Melanocyte of skin (primary cell): ENCODE measurements around the gene STRADA. TPM values are rescaled to one million over a fixed set of nuclear protein-coding genes. Genes with fewer than 3 reads are reported as not detected.

Source experiments
- total RNA-seq, 2 donors: library from RNA; depleted of rRNA; stranded (reverse); fragments of >200 nt; gene quantifications; 2 replicates each; pipeline ENCODE4 v1.2.3, GENCODE V29; 2012

STRADA gene, protein sequence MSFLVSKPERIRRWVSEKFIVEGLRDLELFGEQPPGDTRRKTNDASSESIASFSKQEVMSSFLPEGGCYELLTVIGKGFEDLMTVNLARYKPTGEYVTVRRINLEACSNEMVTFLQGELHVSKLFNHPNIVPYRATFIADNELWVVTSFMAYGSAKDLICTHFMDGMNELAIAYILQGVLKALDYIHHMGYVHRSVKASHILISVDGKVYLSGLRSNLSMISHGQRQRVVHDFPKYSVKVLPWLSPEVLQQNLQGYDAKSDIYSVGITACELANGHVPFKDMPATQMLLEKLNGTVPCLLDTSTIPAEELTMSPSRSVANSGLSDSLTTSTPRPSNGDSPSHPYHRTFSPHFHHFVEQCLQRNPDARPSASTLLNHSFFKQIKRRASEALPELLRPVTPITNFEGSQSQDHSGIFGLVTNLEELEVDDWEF
- total RNA-seq = 10 to 100 TPM; 34.3 to 34.4 TPM

DNA sequence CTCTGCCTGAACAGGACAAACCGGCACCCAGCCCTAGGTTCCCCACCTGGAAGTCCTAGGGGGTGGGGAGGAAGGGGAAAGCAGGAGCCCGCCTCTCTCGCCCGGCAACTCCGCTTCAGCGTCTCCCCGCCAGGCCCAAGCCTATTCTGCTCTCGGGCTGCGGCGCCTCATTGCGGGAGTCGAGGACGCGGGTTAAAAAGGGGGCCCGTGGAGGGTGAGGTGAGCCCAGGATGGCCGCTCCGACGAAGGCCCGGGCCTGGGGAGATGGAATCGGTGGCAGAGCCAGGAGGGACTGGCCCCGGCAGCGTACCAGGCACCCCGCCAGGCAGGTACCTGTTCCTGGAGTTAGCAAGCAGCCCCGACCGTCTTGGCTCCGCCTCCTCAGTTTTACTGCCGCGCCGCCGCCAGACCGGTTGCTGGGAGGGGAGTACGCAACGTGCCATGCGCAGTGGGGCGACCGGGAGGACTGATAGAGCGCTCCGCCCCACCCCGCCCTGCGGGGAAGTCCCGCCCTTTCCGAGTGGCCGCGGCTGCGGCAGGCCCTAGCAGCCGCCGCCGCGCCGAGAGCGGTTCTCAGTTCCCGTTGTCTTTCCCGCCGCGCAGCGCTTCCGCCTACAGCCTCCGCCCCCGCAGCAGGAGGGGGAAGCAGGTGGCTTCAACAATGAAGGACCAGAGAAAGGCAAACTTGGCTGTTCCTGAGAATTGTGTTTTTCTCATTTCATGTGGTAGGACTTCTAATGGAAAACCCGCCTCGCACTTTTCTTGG is at the start of gene STRADA:
TSS of gene STRADA (minus strand) at position 392 of the 766 bp plus-strand sequence. CDS start 13,430 bp downstream, outside the sequence.

DNA sequence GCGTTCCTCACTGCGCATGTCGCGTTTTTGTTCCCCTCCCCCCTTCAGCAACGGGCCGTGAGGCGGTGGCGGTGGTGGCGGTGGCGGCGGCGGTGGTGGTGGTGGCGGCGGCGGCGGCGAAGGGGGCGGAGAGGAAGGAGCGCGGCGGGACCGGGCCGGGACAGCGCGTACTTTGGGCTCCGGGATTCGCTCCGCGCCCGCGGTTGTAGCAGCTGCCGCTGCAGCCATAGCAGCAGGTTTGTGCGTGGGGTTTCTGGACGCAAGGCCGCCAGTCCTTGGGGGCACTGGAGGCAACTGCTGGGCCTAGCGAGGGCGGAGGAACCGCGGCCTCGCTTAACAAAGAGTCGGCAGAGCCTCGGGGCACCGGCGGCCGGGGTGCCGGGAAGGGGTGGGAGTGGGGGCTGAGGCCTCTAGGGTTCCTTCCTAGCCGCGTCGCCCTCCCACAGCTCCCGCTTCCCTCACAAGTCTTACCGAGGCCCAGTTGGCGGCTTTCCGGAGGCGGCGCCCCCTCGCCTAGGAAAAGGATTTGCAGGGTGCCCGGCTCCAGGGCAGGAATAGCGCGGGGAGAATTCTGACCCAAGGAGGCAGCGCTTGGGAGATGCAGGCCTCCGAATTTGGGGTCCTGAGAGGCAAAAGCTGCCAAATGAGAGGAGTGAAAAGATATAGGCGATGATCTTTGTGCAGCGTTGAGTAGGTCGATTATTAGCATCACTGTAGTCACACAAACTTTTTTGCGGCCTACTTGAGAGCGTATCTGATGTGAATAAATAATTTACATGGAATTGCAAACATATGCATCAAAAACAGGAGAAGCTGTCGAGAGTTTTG is 32.8 kb upstream of the STRADA start, which contains the start of gene DDX42:
TSS of gene DDX42 (plus strand) at position 30 of the 828 bp plus-strand sequence. CDS start 12,880 bp downstream, outside the sequence.

DNA sequence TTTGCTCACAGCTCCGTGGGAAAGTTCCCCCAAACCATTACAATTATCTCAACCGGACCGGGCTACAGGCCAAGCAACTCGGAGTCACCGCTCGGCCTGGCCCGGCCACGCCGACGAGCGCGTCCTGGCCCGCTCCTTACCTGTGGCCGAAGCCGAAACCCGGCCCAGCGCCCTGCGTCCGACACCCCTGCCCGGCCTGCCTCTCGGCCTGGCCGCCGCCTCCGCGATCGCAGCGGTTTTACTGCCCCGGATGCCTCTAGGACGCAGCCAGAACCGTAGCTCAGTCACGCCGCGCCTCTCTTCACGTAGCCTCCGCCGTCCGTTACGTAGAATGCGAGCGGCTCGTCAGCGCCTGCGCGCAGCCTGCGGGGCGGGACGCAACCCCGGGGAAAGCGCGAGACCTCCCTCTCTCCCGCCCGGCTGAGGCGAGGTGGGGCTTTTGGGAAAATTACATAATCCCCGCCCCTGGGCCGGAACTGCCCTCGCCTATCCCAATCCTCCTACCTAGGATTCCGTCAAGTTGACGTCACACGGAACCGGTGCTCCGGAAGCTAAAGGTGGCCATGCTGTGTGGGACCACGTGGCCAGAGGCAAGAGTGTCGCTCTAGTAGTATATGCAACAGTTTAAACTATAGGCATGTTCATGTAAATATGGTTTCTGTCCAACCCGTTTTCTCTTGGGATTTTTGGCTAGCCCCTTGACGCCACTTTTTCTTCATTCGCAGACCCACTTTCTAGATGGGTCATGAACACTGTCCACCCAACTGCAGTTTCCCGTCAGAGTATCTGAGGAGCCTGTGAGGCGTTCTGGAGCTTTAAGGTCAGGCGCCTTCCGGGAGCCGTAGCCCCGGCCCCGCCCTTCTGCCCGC is 31.9 kb upstream of the STRADA start, which contains the start of gene CCDC47:
TSS of gene CCDC47 (minus strand) at position 326 of the 869 bp plus-strand sequence. CDS start 7,422 bp downstream, outside the sequence.

GRCh38 chr17:63699638-63700527 is 41.7 kb downstream of the STRADA start, which contains the start of gene LIMD2:
TSS of gene LIMD2 (minus strand) at chr17:63700125. CDS start at chr17:63699298, 827 bp downstream.

Other genes starting within 250 kb of the STRADA start
- not detected for gene KCNH6, start 218.4 kb downstream of the STRADA start, total RNA-seq
- gene DCAF7, start 191.3 kb downstream of the STRADA start, total RNA-seq = 10 to 100 TPM; 34.4 to 50.0 TPM
- 10 to 100 TPM; 20.0 to 38.3 TPM for gene TACO1, start 140.9 kb downstream of the STRADA start, total RNA-seq
- gene MAP3K3, start 119.4 kb downstream of the STRADA start, total RNA-seq = 10 to 100 TPM; 52.0 to 60.6 TPM
- 10 to 100 TPM; 27.2 to 39.0 TPM for gene LIMD2, start 41.7 kb downstream of the STRADA start, total RNA-seq
- 10 to 100 TPM; 57.5 to 75.6 TPM for gene CCDC47, start 31.8 kb upstream of the STRADA start, total RNA-seq
- 10 to 100 TPM; 63.3 to 67.9 TPM for gene DDX42, start 32.4 kb upstream of the STRADA start, total RNA-seq
- gene PSMC5, start 85.6 kb upstream of the STRADA start, total RNA-seq = 10 to 100 TPM; 21.3 to 43.0 TPM
- gene FTSJ3, start 85.9 kb upstream of the STRADA start, total RNA-seq = 10 to 100 TPM; 57.8 to 80.9 TPM
- gene SMARCD2, start 100.9 kb upstream of the STRADA start, total RNA-seq = 10 to 100 TPM; 93.6 to 97.7 TPM
- not detected for gene CSH2, start 131.9 kb upstream of the STRADA start, total RNA-seq
- gene GH2, start 140.1 kb upstream of the STRADA start, total RNA-seq = not detected
- not detected for gene CSH1, start 154.8 kb upstream of the STRADA start, total RNA-seq
- gene CSHL1, start 169.5 kb upstream of the STRADA start, total RNA-seq = not detected
- not detected for gene GH1, start 177.0 kb upstream of the STRADA start, total RNA-seq
- gene CD79B, start 190.5 kb upstream of the STRADA start, total RNA-seq = 10 to 100 TPM; 20.6 to 29.0 TPM
- gene SCN4A, start 231.1 kb upstream of the STRADA start, total RNA-seq = not detected